Measurements from ENCODE around the gene CD3E.

CD3E gene

DNA sequence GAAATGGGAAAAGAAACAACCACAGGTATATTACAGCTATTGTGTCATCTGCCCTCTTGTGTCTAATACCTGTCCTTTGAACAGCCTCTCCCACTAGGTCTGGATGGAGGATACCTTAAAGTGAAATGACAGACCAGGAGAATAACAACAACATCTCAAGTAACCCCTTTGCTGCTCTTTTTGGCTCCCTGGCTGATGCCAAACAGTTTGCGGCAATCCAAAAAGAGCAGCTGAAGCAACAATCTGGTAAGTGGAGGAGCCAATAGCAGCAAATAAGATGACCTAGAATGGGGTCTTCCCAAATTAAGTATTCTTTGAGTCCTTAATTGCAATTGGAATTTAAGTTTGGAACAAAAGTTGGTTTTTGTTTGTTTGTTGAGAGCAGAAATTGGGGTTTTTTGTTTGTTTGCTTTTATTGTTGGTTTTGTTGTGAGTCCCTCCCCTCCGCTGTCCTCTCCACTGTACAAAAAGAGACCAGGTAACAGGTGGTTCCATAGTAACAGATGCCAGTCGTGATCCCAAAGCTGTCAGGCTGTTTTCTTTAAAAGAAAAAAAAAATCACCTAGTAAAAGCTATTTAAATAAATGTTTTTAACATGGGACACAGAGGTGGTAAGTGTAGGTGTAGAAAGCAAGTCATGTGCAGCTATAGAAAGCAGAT, 60.6 kb downstream of the CD3E start:
- Histone ChIP-seq H3K4me3 (ENCODE audit: insufficient read depth, low read depth, low read length, poor library complexity, severe bottlenecking) (no peak overlapping the region), H3K27ac (ENCODE audit: insufficient read depth, low read length, poor library complexity, severe bottlenecking) (no peak overlapping the region), H3K36me3 (ENCODE audit: control insufficient read depth, insufficient read depth, low read length) (peaks cover 56% of the 10 kb centered on the region), H3K9me3 (ENCODE audit: control insufficient read depth, low read length) (no peaks in the 10 kb centered on the region), H3K27me3 (replicated peaks; ENCODE audit: control insufficient read depth, insufficient read depth, low read length, poor library complexity, severe bottlenecking) (no peaks in the 10 kb centered on the region), H3K4me1 (ENCODE audit: control insufficient read depth, insufficient read depth, low read length, poor library complexity, severe bottlenecking) (no peaks in the 10 kb centered on the region)
- no peak for DNase-seq
